Raji (cell line): ENCODE results near the gene SLC25A38.

Source experiments
- POLR2A ChIP-seq: IDR thresholded peaks from 2 replicates; pipeline ENCODE4 v1.6.1; 2011; ENCODE audit warnings: low read depth, low read length, control low read depth; ENCODE audit not compliant: insufficient read depth

Gene SLC25A38

DNA sequence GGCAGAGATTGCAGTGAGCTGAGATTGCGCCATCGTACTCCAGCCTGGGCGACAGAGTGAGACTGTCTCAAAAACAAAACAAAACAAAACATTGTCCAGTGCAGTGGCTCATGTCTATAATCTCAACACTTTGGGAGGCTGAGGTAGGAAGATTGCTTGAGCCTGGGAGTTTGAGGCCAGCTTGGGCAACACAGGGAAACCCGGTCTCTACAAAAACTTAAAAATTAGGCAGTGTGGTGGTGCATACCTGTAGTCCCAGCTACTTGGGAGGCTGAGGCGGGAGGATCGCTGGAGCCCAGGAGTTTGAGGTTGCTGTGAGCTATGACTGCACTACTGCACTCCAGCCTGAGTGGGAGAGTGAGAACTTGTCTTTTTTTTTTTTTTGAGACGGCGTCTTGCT lies 57.1 kb downstream of the SLC25A38 start:
- TF ChIP-seq POLR2A, result no peak

DNA sequence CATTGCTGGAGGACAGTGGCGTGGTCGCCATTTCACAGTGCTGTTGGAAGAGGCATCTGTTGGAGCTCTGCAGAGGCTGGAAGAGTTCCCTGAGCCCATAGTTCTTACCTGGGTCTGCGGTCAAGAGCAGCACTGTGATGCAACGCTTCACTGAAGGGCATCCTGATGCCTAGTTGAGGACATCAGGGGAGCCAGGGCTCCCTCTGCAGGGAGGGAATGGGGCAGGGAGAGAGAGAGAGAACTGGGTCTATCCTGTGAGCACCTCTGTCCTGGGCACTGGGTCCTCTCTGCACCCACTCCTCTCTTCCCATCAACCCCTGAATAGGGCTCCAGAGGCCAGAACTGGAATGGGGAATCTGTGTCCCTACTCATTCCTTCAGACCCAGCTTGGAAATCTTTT lies 60.4 kb downstream of the SLC25A38 start:
- no peak for TF ChIP-seq POLR2A

DNA sequence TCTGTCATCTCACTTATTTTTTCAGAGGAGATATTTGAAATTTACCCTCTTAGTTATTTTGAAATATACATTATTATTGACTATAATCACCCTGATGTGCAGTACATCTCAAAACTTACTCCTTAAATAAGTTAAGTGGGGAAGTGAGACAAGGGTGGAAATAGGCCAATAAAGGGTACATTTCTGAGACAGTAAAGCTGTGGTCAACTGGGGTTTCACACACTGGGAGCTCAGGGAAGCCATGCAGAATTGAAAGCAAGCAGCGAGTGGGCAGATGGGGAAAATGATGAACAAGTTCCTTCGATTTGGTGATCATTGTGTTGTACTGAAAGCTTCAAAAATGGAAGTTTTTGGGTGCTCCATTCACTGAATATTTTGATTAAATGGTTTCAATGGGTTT lies 62.8 kb downstream of the SLC25A38 start:
- TF ChIP-seq POLR2A, result no peak

DNA sequence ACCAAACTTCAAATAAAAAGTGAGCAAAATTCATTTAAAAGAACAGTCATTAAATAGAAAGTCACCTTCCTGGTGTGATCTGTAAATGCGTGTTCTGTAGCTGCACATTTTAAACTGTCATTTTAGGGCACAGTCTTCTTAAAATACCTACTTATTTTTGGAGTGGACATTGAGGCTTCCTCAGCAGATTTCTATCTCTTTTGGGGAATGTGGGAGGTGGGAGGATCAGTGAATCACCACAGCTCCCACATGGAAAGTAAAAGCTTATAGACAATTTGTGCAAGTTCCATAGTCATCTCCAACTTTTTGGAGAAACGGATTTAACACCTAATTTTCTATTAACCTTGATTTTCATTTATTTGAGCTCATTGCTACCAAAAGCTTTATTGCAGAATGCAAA lies 63.3 kb downstream of the SLC25A38 start:
- TF ChIP-seq POLR2A, result no peak
